NCI-H1105 (cell line): ENCODE measurements around the gene MISP.
"Not testable (repeated sequence)": the region's sequence is repeated elsewhere in the genome, so short reads cannot be mapped to it uniquely, and the experiment has no call there.

Source experiments
- DNase-seq: peaks from one replicate; lab custom pipeline; 2025; lab: John Stamatoyannopoulos, UW

Gene MISP, protein sequence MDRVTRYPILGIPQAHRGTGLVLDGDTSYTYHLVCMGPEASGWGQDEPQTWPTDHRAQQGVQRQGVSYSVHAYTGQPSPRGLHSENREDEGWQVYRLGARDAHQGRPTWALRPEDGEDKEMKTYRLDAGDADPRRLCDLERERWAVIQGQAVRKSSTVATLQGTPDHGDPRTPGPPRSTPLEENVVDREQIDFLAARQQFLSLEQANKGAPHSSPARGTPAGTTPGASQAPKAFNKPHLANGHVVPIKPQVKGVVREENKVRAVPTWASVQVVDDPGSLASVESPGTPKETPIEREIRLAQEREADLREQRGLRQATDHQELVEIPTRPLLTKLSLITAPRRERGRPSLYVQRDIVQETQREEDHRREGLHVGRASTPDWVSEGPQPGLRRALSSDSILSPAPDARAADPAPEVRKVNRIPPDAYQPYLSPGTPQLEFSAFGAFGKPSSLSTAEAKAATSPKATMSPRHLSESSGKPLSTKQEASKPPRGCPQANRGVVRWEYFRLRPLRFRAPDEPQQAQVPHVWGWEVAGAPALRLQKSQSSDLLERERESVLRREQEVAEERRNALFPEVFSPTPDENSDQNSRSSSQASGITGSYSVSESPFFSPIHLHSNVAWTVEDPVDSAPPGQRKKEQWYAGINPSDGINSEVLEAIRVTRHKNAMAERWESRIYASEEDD

DNA sequence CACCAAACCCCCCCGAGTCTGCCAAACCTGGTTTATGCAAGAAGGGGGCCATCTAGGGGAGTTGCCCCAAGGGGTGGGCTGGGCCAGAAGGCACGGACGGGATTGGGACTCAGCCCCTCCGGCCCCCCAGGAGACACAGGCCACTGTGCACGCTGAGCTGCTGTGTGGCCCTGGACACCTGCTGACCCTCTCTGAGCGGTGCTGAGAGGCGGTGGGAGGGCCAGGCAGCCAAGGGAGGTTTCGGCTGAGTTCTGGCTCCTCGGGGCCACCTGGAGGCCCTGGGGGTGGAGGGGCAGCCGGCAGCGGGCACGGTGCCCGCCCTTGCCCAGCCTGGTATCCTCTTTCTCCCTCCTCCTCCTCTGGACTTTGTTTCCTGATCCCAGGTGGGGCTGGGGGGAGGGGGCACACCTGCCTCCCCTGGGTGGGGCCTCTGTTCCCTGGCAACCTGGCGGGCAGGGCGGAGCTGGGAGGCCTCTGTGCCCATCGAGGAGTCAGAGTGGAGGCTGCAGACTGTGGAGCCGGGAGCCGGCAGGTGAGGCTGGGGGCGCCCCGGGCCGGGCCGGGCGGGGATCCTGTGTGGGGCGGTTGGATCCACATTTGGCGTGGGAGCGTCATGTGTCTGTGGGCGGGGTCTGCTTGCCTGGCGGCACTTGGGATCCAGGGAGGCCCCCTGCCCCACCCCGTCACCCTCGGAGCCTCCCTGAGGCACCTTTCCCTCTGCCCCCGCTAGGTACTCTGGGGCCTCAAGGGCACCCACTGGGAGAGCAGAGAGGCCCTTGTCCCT lies at the start of gene MISP:
Gene MISP (plus strand): TSS at position 473 of the 784 bp plus-strand sequence. CDS start 5,835 bp downstream, outside the sequence.
- DNase-seq: peak; percentile 95

DNA sequence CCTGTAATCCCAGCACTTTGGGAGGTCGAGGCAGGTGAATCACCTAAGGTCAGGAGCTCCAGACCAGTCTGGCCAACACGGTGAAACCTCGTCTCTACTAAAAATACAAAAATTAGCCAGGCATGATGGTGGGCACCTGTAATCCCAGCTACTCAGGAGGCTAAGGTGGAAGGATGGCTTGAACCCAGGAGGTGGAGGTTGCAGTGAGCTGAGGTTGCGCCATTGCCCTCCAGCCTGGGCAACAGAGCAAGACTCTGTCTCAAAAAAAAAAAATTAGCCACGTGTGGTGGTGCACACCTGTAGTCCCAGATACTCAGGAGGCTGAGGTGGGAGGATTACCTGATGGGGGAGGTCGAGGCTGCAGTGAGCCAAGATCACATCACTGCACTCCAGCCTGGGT lies 48.1 kb upstream of the MISP start:
- not testable (repeated sequence) for DNase-seq

DNA sequence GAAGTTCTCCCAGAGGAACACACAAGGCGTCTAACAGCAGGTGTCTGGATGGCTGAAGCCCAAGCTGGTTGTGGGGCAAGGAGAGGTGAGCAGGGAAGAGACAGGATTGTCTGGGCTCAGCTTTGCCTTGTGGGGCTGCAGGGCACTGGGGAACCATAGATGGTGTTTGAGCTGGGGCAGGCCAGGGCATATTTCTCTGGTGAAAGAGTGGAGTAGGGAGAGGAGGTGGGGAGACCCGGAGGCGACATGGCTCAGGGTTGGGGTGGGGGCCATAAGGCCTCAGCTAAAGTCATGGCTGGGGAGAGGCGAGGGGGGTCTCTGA lies 47.6 kb upstream of the MISP start:
- DNase-seq: no peak

DNA sequence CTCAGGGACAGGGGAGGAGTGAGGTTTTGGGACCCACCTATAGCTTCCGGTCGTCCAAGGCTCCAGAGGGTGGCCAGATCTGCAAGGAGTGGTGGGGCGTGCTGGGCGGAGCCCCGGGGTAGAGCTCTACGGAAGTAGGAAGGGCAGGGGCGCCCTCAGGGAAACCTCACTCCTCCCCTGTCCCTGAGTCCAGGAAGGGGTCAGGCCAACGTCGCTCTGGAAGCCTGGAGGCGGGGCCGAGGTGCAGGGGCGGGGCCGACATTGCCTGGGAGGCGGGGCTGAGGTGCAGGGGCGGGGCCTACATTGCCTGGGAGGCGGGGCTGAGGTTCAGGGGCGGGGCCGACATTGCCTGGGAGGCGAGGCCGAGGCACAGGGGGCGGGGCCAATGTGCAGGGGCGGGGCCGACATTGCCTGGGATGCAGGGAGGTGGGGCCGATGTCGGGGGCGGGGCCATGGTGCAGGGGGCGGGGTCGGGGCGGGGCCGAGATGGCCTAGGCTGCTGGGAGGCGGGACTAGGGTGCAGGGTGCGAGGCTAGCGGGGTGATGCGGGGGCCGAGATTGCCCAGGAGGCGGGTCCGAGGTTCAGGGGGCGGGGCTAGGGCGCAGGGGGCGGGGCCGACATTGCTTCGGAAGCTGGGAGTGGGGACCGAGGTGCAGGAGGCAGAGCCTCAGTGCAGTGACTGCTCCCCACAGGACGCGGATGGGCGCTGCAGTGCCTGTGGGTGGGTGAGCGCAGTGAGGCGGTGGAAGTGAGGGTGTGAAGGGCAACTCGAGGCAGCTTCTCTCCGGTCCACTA lies 47.1 kb upstream of the MISP start:
- no peak for DNase-seq

DNA sequence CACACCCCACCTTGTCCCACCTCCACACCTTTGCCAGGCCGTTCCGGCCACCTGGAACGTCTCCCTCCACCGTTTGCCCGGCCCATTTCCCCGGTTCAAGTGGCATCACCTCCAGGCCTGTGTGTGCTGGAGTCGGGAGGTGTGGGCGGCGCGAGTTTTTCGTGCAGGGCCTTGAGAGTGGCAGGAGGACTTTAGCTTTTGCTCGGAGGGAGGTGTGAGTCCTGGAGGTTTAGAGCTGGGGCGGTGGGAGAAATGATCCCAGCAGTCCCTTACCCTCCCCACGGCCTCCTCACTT lies 46.5 kb upstream of the MISP start:
- DNase-seq: no peak

DNA sequence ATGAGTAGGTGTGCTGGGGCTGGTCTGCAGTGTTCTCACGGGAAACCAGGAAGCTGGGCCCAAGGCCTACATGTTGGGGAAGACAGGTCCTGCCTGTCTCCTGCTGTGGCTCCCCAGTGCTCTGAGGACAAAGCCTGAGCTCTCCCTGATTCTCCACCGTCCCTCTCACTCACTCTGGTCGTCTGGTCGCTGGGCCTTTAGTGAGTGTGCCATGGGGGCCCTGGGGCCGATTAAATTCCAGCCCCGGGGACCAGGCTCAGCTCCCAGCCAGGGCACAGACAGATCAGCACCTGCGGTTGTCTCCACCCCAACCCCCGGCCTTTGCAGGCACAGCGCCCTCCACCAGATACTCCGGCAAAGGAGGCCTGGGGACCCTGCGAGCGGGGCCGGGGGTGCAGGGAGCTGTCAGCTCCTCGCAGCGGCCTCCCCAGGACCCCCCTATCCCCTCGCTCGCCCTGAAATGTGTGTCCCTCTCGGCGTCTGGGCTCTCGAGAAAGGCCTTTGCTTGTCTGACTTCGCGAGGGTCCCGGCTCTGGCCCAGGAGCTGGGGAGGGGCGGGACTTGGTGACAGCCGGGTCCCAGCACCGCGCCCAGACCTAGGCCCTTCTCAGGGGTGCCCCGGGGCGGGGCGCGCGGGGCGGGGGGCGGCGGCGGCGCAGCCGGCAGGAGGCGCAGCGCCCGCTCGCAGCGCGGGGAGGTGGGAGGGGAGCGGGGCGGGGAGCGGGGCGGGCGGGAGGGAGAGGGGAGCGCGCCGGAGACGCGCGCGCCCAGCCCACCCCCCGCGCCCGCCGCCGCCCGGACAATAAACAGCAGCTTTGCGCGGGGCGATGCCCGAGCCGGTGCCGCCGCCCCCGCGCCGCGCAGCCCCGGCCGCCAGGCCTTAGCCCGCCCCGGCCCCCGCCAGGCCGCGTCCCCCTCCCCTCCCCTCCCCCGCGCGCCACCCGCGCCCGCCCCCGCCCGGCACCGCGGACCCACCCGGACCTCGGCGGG lies 42.5 kb upstream of the MISP start, which contains the start of gene PALM:
Gene PALM (plus strand): TSS at position 782 of the 990 bp plus-strand sequence. CDS start 212 bp downstream, outside the sequence.
- peak; percentile 23 for DNase-seq

DNA sequence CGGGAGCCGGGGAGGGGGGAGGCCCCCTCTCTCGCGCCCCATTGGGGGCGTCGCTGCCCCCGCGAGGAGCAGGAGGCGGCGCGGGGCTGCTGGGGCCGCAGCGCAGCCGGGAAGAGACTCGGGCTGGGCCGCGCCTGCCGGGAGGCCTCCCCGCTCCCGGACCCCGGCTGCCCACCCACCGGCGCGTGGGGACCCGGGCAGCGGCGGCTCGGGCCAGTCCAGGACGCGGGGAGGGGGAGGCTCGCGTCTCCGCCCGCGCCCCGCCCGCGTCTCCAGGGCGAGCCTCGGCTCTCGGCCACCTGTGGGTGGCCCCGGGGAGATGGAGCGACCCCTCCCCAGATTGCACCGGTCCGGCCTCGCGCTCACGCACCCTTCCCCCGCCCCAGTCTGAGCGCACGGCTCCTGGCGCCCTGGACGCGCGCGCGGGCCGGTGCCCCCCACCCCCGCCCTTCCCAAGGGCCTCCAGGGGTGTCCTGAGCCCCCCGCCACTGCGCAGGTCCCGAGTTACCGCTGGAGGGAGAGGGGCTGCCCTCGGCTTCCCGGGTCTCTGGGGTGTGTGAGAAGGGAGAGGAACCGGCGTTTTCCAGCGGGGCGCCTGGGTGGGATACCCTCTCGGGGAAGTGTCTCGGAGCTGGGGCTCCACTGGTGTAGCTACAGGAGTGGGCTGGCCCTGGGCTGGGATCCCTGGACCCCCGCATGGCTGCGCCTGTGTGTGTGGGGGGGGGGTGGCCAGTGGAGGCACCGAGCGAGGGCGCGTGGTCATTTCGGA lies 41.5 kb upstream of the MISP start:
- no peak for DNase-seq

DNA sequence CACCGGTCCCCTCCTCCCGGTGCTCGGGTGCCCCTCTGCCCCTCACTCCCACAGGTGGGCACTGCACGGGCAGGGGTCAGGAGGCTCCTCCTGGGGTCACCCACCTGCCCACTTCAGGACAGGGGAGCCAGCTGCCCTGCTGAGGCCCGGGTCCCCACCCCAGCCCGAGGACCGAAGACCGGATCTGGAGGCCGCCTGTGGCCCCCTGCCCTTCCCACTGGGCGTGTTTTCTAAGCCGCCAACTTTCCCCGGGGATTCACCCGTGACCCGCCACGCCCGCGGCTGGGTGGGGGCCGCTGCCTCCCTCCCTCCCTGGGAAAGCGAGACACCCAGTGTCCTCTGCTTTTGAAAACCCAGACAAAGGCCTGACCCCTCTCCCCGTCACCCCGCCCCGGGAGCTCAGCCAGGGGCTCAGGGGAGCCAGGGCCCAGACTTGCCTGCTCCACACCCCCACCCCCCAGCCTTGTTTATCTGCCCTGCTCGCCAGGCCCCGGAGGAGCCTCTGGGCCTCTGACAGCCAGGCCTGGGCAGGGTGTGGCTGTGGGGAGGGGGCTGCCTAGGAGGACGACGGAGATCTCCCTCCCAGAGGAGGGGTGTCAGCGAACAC lies 40.8 kb upstream of the MISP start:
- no peak for DNase-seq

DNA sequence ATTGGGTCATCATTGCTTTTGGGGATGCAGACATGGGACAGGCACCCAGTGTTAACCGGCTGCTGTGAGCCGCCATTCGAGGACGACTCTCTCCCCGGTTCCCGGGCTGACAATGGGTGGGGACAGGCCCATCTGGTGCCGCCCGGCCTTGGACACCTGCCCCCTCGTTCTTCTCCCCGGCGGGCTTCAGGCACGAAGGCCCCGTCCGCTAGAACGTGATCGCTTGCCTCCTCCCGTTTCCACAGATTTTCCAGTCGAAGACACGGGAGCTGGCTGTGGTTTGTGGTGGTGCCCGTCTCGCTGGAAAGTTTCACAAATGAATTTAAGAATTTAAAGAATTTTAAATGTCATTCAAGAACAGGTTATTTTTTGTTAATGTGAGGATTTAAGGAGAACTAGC lies 40.1 kb upstream of the MISP start:
- no peak for DNase-seq

DNA sequence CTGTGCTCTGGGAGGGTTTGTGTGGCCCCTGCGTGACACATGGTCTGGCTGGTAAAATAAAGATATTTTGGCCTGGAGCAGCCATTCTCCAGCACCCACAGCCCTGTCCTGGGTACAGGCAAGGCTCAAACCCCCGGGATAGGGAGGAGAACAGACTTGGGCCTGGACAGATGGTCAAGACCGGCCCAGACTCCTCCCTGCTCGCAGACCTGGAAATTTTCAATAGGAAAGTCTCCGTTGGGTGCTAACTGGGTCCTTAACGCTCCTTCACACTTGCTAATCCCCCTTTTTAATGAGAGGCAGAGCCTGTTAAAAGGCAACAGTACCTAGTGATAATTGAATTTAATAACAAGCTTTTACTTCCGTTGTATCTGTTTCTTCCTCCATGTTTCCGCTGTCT lies 39.7 kb upstream of the MISP start:
- no peak for DNase-seq

DNA sequence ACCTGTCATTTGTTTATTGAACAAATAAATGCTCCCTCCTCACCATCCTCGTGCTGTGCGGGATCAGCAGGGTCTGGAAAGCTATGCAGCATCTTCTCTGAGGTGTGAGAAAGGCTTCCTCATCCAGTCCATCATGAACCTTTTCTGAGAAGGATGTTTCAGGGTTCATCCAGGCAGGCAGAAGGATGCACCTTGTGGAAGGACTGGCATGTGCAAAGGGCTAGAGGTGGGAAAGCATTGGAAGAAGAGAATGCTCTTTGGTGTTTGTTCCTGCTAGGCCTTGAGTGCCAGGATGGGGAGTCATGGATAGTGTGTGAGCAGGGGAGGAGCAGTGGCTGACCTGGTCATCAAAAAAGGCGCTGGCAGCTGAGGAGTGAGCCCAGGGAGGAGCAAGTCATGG lies 35.6 kb upstream of the MISP start:
- DNase-seq: no peak

DNA sequence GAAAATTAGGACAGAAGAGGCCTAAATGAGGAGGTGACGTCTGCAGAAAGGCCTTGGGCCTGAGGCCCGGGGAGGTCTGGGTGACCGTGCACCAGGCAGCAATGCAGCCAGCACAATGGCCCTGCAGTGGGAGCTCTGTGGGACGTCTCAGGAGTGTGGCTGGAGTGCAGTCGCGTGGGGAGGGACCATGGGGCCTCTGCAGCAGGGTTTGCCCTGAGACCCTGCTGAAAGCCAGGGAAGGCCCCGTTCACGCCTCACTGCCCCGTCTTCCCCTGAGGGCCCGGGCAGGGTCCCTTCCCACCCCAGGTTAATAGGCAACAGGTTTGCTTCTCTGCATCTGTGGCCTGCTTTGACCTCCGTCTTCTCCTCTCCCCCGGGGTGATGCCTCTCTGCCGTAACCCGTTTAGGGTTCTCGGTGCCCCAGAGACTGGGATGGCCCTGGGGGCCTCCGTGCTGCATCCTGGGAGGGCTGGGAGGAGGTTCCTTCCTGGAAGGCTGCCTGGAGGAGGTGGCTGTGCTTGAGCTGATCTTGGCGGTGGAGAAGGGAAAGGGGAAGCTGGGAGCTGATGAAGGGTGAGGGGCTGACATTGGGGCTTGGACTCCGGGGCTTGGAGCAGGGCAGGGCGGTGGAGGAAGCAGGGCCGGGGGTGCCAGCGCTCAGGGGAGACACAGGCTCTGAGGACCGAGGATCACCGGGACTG lies 32.5 kb upstream of the MISP start:
- DNase-seq: no peak

DNA sequence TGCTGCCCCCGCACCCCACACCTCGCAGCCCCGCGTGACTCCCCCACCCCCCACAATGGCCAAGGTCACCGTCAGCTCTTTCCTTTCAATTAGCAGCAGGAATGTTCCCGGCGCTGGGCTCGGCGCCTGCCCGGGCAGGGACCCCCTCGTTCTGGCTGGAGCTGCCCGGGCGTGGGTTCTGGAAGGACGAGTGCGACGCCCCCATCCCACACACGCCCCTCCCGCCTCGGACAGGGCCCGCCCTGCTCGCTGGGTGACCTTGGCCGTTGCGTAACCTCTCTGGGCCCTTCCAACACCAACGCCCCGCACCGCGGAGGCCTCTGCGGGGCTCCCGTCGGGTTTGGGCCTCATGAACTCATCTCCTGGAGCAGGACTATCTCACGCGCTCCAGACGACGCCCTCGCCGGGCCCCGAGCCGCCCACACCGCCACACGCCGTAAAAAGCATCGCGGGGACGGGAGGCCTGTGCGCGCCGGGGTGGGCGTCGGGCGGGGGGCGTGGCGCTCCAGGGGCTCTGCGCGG lies 31.9 kb upstream of the MISP start:
- DNase-seq: no peak

DNA sequence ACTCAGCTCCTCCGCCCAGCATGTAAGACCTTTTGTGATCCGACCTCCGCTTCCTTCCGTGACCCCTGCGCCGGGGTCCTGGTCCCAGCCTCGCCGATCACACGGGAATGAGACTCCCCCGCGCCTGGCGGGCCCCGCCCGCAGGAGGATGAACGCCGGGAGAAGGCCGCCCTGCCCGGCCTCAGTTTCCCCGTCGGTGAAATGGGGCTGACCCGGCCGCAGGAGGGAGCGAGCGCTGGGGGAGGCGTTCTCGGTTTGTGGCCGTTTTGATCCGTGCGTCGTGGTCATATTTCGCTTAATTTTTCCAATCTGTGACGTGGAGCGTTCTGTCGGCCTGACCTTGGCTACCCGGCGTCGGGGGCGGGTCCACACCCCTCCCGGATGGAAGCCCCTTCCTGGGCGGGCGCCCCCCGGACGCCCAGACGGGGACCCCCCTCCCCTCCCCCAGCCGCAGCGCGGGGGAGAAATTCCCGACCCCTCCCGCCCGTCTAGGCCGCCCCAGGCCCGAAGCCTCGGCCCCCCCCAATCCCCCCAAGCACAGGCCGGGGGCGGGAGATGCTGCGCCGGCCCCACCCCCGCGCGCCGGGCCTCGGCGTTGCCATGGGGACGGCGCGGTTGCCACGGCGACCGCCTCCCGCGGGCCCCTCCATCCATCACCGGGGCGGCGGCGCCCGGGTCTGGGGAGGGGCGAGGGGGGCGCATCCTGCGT lies 31.1 kb upstream of the MISP start:
- DNase-seq: no peak

DNA sequence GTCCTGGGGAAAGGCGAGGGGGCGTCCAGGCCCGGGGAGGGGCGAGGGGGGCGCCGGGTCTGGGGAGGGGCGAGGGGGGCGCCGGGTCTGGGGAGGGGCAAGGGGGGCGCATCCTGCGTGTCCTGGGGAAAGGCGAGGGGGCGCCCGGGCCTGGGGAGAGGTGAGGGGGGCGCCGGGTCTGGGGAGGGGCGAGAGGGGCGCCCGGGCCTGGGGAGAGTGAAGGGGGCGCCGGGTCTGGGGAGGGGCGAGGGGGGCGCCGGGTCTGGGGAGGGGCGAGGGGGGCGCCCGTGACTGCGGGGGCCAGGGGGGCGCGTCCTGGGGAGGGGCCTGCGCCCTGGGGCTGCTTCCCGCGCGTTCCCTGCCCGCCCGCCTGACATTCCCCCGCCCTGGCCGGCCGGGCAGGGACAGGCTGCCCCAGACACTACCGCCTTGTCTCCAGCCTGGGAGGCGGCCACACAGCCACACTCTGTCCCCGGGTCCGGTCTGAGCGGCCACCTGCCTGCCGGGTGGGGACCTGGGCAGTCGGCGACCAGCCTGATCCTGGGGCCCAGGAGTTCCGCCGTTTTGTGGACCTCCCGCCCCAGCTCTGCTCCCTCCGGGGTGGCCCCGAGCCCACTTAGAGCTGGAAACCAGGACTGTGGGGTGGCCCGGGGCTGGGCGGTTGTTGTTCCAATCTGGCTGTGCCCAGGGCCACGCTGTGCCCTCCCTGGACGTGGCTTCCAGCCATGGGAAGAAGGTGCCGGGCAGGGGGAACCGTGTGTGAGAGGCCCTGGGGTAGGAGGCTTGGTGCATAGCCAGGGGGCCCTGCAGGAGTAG lies 30.4 kb upstream of the MISP start:
- no peak for DNase-seq

DNA sequence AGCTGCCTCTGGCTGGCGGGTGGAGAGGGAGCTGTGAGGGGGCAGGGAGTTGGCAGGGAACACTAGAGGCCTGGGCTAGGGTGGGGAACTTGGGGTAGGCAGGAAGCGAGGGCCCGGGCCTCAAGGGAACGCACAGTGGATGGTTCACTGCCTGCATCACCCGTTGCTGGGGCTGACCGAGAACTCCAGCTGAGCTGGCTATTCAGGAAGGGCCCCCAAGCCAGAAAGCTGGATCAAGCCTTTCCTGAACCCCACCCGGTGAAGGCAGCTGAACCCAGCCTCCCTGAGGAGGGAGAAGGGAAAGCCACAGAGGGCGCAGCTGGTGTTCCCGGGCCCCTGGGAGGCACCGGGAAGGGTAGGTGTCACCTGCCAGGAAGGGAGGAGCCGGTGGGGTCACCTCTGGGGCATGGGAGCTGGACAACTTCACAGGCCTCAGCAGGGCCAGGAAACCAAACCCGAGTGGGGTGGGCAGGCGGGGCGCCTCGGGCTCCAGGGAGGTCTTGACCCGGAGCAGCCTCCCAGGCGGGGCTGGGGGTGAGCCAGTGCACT lies 28.3 kb upstream of the MISP start:
- DNase-seq: no peak

DNA sequence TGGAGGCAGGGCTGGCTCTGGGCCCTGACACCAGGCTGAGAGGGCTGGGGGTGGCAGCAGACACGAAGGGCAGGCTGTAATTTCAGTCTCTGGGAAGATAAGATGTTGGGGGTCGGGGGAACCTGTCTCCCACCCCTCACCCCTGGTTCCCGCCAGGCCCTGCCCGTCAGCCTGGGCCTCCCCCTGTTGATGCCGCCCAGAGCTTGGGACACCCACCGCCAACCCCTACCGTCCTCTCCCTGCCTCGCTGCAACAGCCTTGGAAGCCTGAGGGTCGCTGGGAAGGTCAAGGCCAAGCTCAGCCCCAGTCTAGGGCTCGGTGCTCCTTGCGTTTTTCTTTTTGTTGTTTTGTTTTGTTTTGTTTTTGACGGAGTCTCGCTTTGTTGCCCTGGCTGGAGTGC lies 27.7 kb upstream of the MISP start:
- no peak for DNase-seq
